NCI-H82 treated with DMSO at 0.1 percent for 48 hours (cell line): Measurements from ENCODE around the gene EYA3.
"Not testable (repeated sequence)": the region's sequence is repeated elsewhere in the genome, so short reads cannot be mapped to it uniquely, and the experiment has no call there.

ENCODE experiments used
- DNase-seq: peaks from one replicate; lab custom pipeline; 2025; ENCODE audit not compliant: unreplicated experiment; lab: John Stamatoyannopoulos, UW

Gene EYA3

GRCh38 chr1:28031173-28031572 is 57.2 kb downstream of the EYA3 start:
- DNase-seq: no peak

DNA sequence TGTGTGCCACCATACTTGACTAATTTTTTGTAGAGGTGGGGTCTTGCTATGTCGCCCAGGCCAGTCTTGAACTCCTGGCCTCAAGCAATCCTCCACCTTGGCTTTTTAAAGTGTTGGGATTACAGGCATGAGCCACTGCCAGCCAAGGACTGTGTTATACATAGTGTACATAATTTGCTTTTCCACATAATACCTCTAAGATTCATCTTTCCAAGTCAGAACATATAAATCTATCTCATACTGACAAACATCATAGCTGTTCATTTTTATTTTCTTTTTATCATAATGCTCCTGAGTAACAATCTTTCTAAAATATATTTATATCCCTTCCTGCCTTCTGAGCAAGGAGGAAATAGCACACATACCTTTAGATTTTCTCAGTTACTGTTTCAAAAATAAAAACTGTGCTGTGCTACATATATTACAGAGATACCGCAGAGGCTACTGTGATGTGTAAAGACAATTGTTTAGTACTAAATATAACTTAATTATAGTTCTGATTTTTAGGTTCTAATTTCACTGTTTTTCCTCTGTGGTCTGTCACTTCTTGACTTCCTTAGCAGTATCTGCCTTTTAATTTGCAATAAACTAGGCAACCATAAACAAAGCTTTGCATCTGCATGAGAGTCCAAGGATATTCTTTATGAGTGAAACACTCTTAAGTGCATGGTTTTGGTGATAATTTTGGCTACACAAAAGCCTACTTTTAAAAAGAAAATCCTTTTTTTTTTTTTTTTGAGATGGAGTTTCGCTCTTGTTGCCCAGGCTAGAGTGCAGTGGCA is 59.3 kb downstream of the EYA3 start:
- DNase-seq: no peak

- DNase-seq: no peak
These were observed 60.8 kb downstream of the EYA3 start for GRCh38 chr1:28027660-28028059.

DNA sequence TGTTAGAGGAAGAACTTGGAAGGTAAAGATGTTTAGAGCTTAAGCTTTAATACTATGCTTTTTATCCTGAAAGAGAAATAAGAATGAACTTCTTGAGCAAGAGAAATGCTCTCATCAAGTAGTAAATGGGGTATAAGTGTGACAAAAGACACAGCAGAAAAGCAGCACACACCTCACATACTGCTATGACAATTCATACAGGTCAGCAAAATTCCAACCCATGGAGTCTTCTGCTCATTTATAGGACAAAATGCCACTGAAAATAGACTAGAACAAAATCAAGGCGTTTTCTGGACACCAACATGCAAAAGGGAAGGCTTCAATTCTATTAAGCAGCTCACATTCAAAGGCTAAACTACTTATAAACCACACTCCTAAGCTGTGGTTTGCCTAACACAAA is 61.2 kb downstream of the EYA3 start:
- no peak for DNase-seq

GRCh38 chr1:28026329-28026728 is 62.1 kb downstream of the EYA3 start:
- no peak for DNase-seq

GRCh38 chr1:28021064-28021463 is 67.3 kb downstream of the EYA3 start:
- no peak for DNase-seq

GRCh38 chr1:28010969-28011368 is 77.4 kb downstream of the EYA3 start:
- no peak for DNase-seq

- not testable (repeated sequence) for DNase-seq
These were observed 85.3 kb downstream of the EYA3 start for GRCh38 chr1:28003117-28003516.

DNA sequence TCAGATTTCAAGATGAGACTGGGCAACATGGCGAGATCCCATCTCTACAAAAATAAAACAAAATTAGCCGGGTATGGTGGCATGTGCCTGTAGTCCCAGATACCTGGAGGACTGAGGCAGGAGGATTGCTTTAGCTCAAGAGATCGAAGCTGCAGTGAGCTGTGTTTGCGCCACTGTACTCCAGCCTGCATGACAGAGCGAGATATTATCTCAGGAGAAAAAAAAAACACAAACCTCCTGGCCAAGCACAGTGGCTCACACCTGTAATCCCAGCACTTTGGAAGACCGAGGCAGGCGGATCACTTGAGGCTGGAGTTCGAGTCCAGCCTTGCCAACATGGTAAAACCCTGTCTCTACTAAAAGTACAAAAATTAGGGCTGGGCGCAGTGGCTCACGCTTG is 85.8 kb downstream of the EYA3 start:
- no peak for DNase-seq

GRCh38 chr1:27999055-27999454 is 89.4 kb downstream of the EYA3 start:
- DNase-seq: no peak

DNA sequence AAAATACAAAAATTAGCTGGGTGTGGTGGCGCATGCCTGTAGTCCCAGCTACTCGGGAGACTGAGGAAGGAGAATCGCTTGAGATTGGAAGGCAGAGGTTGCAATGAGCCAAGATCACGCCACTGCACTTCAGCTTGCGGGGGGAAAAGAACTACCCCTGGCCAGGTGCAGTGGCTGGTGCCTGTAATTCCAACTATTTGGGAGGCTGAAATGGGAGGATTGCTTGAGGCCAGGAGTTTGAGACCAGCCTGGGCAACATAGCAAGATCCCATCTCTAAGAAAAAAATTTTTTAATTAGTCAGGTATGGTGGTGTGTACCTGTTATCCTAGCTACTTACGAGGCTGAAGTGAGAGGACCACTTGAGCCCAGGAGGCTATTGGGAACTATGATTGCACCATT is 93.9 kb downstream of the EYA3 start:
- not testable (repeated sequence) for DNase-seq

- no peak for DNase-seq
These were observed 94.3 kb downstream of the EYA3 start for GRCh38 chr1:27994060-27994459.

- DNase-seq: no peak
These were observed 95.2 kb downstream of the EYA3 start for GRCh38 chr1:27993241-27993640.

DNA sequence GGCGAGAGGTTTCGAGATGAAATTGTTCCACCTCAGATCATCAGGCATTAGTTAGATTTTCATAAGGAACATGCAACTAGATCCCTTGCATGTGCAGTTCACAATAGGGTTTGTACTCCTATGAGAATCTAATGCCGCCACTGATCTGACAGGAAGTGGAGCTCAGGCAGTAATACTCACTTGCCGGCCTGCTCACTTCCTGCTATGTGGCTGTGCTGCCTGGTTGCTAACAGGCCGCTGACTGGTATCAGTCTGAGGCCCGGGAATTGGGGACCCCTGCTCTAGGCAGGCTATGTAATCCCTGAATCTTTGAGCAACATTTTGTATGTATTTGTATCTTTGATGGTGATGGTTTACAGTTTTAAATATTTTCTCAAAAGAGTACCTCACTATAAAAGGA is 96.1 kb downstream of the EYA3 start:
- no peak for DNase-seq

GRCh38 chr1:27990920-27991537 is 97.4 kb downstream of the EYA3 start:
- no peak for DNase-seq

GRCh38 chr1:27981145-27981544 is 107.3 kb downstream of the EYA3 start:
- no peak for DNase-seq

GRCh38 chr1:27980216-27980845 is 108.1 kb downstream of the EYA3 start:
- DNase-seq: no peak

DNA sequence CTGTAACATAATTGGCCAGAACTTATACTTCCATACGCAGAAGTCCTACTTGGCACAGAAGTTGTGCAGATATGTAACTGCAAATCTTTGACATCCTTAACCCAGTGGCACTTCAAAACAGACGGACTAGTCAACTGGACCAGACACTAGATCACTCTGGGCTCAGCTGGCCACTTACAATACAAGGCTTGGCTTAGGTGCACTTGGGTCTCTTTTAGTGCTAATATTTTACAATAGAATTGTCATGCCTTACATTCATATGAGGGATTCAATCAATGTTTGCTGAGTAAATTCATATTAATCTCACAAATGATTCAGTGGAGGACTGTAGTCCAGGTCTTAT is 108.6 kb downstream of the EYA3 start:
- DNase-seq: no peak

DNA sequence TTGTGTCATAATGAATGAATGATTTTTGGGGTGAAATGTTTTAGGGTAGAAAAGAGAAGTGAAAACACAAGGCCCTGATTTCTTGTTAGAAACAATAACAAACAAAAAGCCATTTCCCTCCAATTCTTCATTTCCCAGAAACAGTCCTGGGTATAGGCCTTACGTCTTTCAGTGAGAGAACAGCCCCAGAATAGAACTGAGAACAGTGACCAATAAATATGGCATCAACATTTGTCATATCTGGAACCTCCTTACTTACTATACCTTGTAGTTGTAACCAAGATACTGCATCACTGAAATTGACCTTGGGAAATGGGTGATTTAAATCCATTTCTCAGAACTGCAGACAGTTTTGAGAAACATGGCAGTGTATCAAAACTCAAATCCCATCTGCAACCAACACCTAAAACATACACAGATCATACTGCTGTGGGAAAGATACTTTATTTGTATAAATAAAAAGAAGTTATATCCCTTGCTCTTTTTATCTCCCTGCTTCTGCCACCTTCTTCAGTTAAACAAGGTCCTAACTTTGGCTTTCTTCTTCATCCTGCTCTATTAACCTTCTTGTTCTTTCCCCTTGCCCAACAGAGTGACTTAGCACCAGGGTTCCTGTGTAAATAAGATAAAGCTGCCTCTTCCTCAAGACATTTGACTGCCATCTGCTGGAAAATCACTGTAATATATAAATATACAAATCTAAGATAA is 109.1 kb downstream of the EYA3 start:
- DNase-seq: peak; percentile 54

DNA sequence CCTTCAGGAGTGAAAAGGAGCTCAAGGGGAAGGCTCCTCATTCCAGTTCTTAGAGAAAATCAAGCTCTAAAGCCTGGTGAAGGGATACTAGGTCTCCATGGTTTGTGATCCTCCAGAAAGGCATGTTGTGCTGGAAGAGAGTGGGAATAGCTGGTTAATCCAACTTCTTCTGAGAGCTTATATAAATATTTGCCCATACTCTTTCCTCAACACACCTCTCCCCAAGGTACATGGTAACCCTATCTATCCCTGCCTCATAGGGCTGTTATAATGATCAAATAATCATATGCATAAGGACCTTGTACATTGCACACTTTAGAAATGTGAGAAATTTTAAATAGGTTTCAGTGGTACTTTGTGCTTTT is 114.0 kb downstream of the EYA3 start:
- DNase-seq: no peak

DNA sequence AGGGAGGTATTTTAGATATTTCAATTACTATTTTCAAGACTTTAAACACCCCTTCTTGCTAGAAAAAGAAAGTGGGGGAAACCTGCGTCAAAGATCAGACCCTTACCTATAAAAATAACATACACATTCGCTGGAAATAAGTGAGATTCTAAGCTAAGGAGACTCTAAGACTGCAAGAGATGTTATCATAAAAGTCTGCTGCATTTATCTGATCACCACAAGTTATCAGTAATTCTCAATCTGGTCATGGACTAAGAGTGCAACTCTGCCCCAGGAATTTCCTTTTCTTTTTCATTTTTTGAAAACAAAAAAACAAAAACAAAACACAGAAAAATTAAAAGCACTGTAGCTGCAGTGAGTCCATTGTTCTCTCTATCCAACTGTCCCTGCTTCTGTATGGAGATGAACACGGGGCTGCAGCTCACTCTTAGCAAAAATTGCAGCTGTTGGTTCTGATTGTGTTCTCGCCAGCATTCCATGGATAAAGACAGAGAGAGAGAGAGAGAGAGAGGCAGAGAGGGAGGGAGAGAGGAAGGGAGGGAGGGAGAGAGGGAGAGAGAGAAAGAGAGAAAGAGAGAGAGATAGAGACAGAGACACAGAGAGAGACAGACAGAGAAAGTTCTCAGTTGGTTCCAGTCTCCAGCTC is 114.5 kb downstream of the EYA3 start:
- DNase-seq: no peak
